NCI-H510A treated with DMSO at 0.1 percent for 48 hours (cell line): ENCODE results near the gene RMRP.
A peak's percentile ranks its signal among the peaks of the same experiment; 100 is the strongest.

ENCODE experiments used
- DNase-seq: peaks from one replicate; lab custom pipeline; 2025; lab: John Stamatoyannopoulos, UW

RMRP gene

GRCh38 chr9:35657546-35658136 is at the start of gene RMRP:
TSS of gene RMRP (minus strand) at chr9:35658019.
- DNase-seq, result peak; percentile 91

GRCh38 chr9:35706951-35707350 is 49.1 kb upstream of the RMRP start:
- no peak for DNase-seq

GRCh38 chr9:35705836-35706430 is 48.1 kb upstream of the RMRP start:
- DNase-seq, result no peak

GRCh38 chr9:35705372-35705771 is 47.6 kb upstream of the RMRP start:
- no peak for DNase-seq

- DNase-seq, result no peak
Observed at GRCh38 chr9:35703906-35704672, 46.3 kb upstream of the RMRP start.

GRCh38 chr9:35702696-35703095 is 44.9 kb upstream of the RMRP start:
- no peak for DNase-seq

GRCh38 chr9:35700942-35701341 is 43.1 kb upstream of the RMRP start:
- DNase-seq, result no peak

GRCh38 chr9:35700031-35700430 is 42.2 kb upstream of the RMRP start:
- DNase-seq, result no peak

- no peak for DNase-seq
Observed at GRCh38 chr9:35698231-35698630, 40.4 kb upstream of the RMRP start.

- DNase-seq, result no peak
Observed at GRCh38 chr9:35697486-35697885, 39.7 kb upstream of the RMRP start.

- peak; percentile 4 for DNase-seq
Observed at GRCh38 chr9:35696520-35697215, 38.8 kb upstream of the RMRP start.

GRCh38 chr9:35695943-35696401 is 38.2 kb upstream of the RMRP start:
- no peak for DNase-seq

- DNase-seq, result no peak
Observed at GRCh38 chr9:35691757-35692301, 34.0 kb upstream of the RMRP start.

- DNase-seq, result no peak
Observed at GRCh38 chr9:35691334-35691650, 33.5 kb upstream of the RMRP start.

- DNase-seq, result peak; percentile 29
Observed at GRCh38 chr9:35690614-35691333, 33.0 kb upstream of the RMRP start.

GRCh38 chr9:35690294-35690613 is 32.4 kb upstream of the RMRP start:
- no peak for DNase-seq

- no peak for DNase-seq
Observed at GRCh38 chr9:35689542-35690293, 31.9 kb upstream of the RMRP start, which contains the start of gene TPM2. TSS of gene TPM2 (minus strand) at chr9:35689925. CDS start at chr9:35689817, 108 bp downstream.

- no peak for DNase-seq
Observed at GRCh38 chr9:35688558-35689541, 31.0 kb upstream of the RMRP start.

GRCh38 chr9:35687972-35688557 is 30.2 kb upstream of the RMRP start:
- no peak for DNase-seq

- DNase-seq, result no peak
Observed at GRCh38 chr9:35687306-35687705, 29.5 kb upstream of the RMRP start.
